ENCODE measurements around the gene PPP1R15A. TPM values are rescaled to one million over a fixed set of nuclear protein-coding genes. Genes with fewer than 3 reads are reported as not detected.
A peak's percentile ranks its signal among the peaks of the same experiment; 100 is the strongest.
"Not testable (repeated sequence)": the region's sequence is repeated elsewhere in the genome, so short reads cannot be mapped to it uniquely, and the experiment has no call there.

PPP1R15A gene
- total RNA-seq, 1 donor from 2014 or later: 158 TPM

- Mint-ChIP-seq H3K27ac (peak overlapping the region; percentile 100), H3K36me3 (peaks cover 33% of the 10 kb centered on the region), H3K27me3 (ENCODE audit: low read depth) (no peaks in the 10 kb centered on the region), H3K4me1 (peaks cover 41% of the 10 kb centered on the region), H3K9me3 (no peaks in the 10 kb centered on the region), H3K4me3 (peak overlapping the region; percentile 98)
- DNase-seq (ENCODE audit: low spot score in 2 of 2, unreplicated experiment in 2 of 2): no peak
- TF ChIP-seq CTCF (IDR thresholded peaks at IDR 0.05; ENCODE audit: unreplicated experiment): no peak
These were observed 1.5 kb downstream of the PPP1R15A start for GRCh38 chr19:48873476-48874302.

- Mint-ChIP-seq H3K4me3 (peak overlapping the region; percentile 98), H3K27me3 (ENCODE audit: low read depth) (no peaks in the 10 kb centered on the region), H3K27ac (peak overlapping the region; percentile 100), H3K36me3 (peaks cover 34% of the 10 kb centered on the region), H3K4me1 (peaks cover 38% of the 10 kb centered on the region), H3K9me3 (no peaks in the 10 kb centered on the region)
- DNase-seq (ENCODE audit: low spot score in 2 of 2, unreplicated experiment in 2 of 2): no peak
- no peak for TF ChIP-seq CTCF (IDR thresholded peaks at IDR 0.05; ENCODE audit: unreplicated experiment)
These were observed 2.3 kb downstream of the PPP1R15A start for GRCh38 chr19:48874303-48875135.

- Mint-ChIP-seq H3K4me1 (peaks cover 38% of the 10 kb centered on the region), H3K27ac (peak overlapping the region; percentile 82), H3K36me3 (peaks cover 34% of the 10 kb centered on the region), H3K4me3 (peak overlapping the region; percentile 98)
- not testable (repeated sequence) for DNase-seq (ENCODE audit: low spot score in 2 of 2, unreplicated experiment in 2 of 2); H3K27me3 Mint-ChIP-seq (ENCODE audit: low read depth); H3K9me3 Mint-ChIP-seq
These were observed 4.1 kb downstream of the PPP1R15A start for GRCh38 chr19:48876043-48876981.

GRCh38 chr19:48877855-48878195 lies 5.6 kb downstream of the PPP1R15A start:
- H3K36me3 Mint-ChIP-seq: peaks cover 34% of the 10 kb centered on the region
- H3K9me3 Mint-ChIP-seq: peaks cover 8% of the 10 kb centered on the region
- DNase-seq (ENCODE audit: low spot score in 2 of 2, unreplicated experiment in 2 of 2): no peak
- no peak for TF ChIP-seq CTCF (IDR thresholded peaks at IDR 0.05; ENCODE audit: unreplicated experiment)
- peaks cover 35% of the 10 kb centered on the region for H3K4me1 Mint-ChIP-seq
- H3K27me3 Mint-ChIP-seq (ENCODE audit: low read depth): no peaks in the 10 kb centered on the region
- H3K27ac Mint-ChIP-seq: no peak overlapping the region
- no peak overlapping the region for H3K4me3 Mint-ChIP-seq

- Mint-ChIP-seq H3K27me3 (ENCODE audit: low read depth) (no peaks in the 10 kb centered on the region), H3K4me3 (no peak overlapping the region), H3K9me3 (peaks cover 10% of the 10 kb centered on the region), H3K36me3 (peaks cover 29% of the 10 kb centered on the region), H3K4me1 (peaks cover 29% of the 10 kb centered on the region), H3K27ac (peak overlapping the region; percentile 39)
- no peak for DNase-seq (ENCODE audit: low spot score in 2 of 2, unreplicated experiment in 2 of 2)
- no peak for TF ChIP-seq CTCF (IDR thresholded peaks at IDR 0.05; ENCODE audit: unreplicated experiment)
These were observed 6.2 kb downstream of the PPP1R15A start for GRCh38 chr19:48878196-48879024.

Data from mesothelial cell of epicardium (in vitro differentiated cells).